Vagina (tissue), 2 donors: ENCODE measurements around the gene ZBTB22. TPM values are rescaled to one million over a fixed set of nuclear protein-coding genes. Genes with fewer than 3 reads are reported as not detected.

Experiments used
- DNase-seq, 2 donors: peaks; one replicate each; pipeline ENCODE4 v3.0.0-alpha.2; 2017; ENCODE audit errors: extremely low spot score in 2 of 2
- H3K27ac ChIP-seq: fragments of 200-600 bp; sonication (generic); one replicate; pipeline ENCODE4 v1.5.1; 2019
- H3K27me3 ChIP-seq: fragments of 200-600 bp; sonication (generic); one replicate; pipeline ENCODE4 v1.5.1; 2019
- H3K36me3 ChIP-seq, 2 donors: fragments of 200-600 bp; sonication (generic); one replicate each; pipeline ENCODE4 v1.5.1; 2017 to 2019
- H3K4me1 ChIP-seq: fragments of 200-600 bp; sonication (generic); one replicate; pipeline ENCODE4 v1.5.1; 2019
- H3K4me3 ChIP-seq, 2 donors: fragments of 200-600 bp; sonication (generic); 1 replicate in 1 of 2; 2 replicates in 1 of 2; pipeline ENCODE4 v1.5.1; 2016 to 2019
- H3K9me3 ChIP-seq: fragments of 200-600 bp; sonication (generic); one replicate; pipeline ENCODE4 v1.5.1; 2019
- POLR2A ChIP-seq, 2 donors: fragments of 450-650 bp; IDR thresholded peaks; one replicate each; pipeline ENCODE4 v1.6.1; 2017; ENCODE audit warnings: antibody characterized with exemption in 2 of 2, mild to moderate bottlenecking in 2 of 2, moderate library complexity in 2 of 2
- POLR2AphosphoS5 ChIP-seq, 2 donors: sonication (generic); formaldehyde crosslinking; IDR thresholded peaks; one replicate each; pipeline ENCODE4 v1.9.0; 2017; ENCODE audit warnings: antibody characterized with exemption in 2 of 2, mild to moderate bottlenecking in 2 of 2, low read depth in 1 of 2; ENCODE audit not compliant: insufficient read depth in 1 of 2
- intact Hi-C: fragments of 100-400 bp; cut with DNase I; formaldehyde crosslinking; loops from one replicate; pipeline ENCODE4 v1.15.1; 2023
- total RNA-seq: library from RNA; depleted of rRNA; stranded (reverse); fragments of >200 nt; gene quantifications from one replicate; pipeline ENCODE4 v1.2.3, GENCODE V29; 2016
- TF ChIP-seq, protein P1 (sequence below), 3 experiments: fragments of 450-650 bp in 2 of 3; fragments of 200-600 bp in 1 of 3; sonication (generic) in 1 of 3; IDR thresholded peaks; one replicate each; pipeline ENCODE4 v1.5.1; 2017 to 2019; ENCODE audit warnings: antibody characterized with exemption in 3 of 3, mild to moderate bottlenecking in 2 of 3, moderate library complexity in 2 of 3

The ZBTB22 gene
- total RNA-seq, 1 donor from 2014 or later: 18.4 TPM

GRCh38 chr6:33290459-33290858, 27.1 kb downstream of the ZBTB22 start:
- Histone ChIP-seq H3K4me1 (peaks cover 28% of the 10 kb centered on the region), H3K27ac (no peak overlapping the region), H3K9me3 (no peaks in the 10 kb centered on the region), H3K4me3 (peak overlapping the region; percentile 63 to 81), H3K27me3 (no peaks in the 10 kb centered on the region), H3K36me3 (peaks cover 0 to 31% of the 10 kb centered on the region in 2 donors)
- intact Hi-C loops: no loop called here
- no peak for DNase-seq
- TF ChIP-seq POLR2AphosphoS5 (IDR thresholded peaks at IDR 0.05; ENCODE audit: insufficient read depth in 1 of 2, low read depth in 1 of 2) (no peak), POLR2A (IDR thresholded peaks at IDR 0.05) (no peak)
- TF ChIP-seq, protein P1, sequence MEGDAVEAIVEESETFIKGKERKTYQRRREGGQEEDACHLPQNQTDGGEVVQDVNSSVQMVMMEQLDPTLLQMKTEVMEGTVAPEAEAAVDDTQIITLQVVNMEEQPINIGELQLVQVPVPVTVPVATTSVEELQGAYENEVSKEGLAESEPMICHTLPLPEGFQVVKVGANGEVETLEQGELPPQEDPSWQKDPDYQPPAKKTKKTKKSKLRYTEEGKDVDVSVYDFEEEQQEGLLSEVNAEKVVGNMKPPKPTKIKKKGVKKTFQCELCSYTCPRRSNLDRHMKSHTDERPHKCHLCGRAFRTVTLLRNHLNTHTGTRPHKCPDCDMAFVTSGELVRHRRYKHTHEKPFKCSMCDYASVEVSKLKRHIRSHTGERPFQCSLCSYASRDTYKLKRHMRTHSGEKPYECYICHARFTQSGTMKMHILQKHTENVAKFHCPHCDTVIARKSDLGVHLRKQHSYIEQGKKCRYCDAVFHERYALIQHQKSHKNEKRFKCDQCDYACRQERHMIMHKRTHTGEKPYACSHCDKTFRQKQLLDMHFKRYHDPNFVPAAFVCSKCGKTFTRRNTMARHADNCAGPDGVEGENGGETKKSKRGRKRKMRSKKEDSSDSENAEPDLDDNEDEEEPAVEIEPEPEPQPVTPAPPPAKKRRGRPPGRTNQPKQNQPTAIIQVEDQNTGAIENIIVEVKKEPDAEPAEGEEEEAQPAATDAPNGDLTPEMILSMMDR (IDR thresholded peaks at IDR 0.05): no peak

- Histone ChIP-seq H3K9me3 (no peaks in the 10 kb centered on the region), H3K36me3 (peaks cover 0 to 28% of the 10 kb centered on the region in 2 donors), H3K27me3 (no peaks in the 10 kb centered on the region), H3K27ac (peak overlapping the region; percentile 81), H3K4me1 (peaks cover 28% of the 10 kb centered on the region), H3K4me3 (peak overlapping the region; percentile 63 to 81)
- TF ChIP-seq, protein P1 (IDR thresholded peaks at IDR 0.05): no peak
- peak in 1 of 2 donors; percentile 4 for TF ChIP-seq POLR2AphosphoS5 (IDR thresholded peaks at IDR 0.05; ENCODE audit: insufficient read depth in 1 of 2, low read depth in 1 of 2)
- no peak for DNase-seq
- intact Hi-C loops: no loop called here
Observed at GRCh38 chr6:33289784-33290315, 27.7 kb downstream of the ZBTB22 start.

DNA sequence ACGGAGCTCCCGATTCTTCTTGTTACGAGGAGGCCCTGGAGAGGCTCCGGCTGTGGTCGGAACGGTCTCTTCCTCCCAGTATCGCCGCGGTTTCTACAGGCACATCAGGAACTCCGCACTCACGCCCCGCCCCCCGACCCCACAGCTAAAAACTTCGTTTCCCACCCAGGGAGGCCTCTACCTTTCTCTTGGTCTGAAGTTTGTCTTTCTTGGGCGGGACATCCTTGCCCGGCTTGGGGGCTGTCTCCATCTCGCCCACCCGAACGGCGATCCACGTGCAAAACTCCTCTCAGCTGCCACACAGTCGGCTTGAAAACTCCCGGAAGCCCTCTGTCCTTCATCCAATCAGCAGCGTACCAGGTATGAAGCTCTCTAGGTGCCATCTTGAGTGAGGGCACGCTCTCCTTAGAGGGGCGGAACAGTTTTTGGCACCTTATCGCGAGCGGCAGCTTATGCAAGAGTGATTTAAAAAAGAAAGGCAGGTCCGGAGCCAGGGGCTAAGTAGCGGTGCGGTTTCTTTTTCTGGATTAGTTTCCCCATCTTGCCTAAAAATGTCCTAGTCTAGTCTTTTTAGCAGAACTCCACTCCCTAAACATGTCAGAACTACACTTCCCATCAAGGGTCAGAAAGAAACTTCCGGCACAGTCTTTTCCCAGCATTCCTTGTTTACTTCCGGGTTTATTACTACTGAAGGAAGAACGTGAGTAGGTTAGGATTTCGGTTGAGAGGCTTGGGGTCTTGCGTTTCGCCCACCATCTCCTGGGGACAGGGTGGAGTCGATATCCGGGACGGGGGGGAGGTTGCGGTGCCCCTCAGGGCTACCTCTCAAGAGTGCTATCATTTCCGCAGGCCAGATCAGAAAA, 28.4 kb downstream of the ZBTB22 start, which contains the start of the genes PFDN6 and WDR46:
PFDN6 (plus strand) TSS at position 681 of the 863 bp plus-strand sequence. CDS start 256 bp downstream, outside the sequence.
WDR46 (minus strand) TSS at position 319 of the 863 bp plus-strand sequence; CDS start at position 250, 69 bp downstream.
- H3K36me3 ChIP-seq: peaks cover 0 to 34% of the 10 kb centered on the region in 2 donors
- intact Hi-C loops: no loop called here

GRCh38 chr6:33288141-33288920, 29.2 kb downstream of the ZBTB22 start:
- DNase-seq: no peak
- no peaks in the 10 kb centered on the region for H3K9me3 ChIP-seq
- peak overlapping the region; percentile 63 to 81 for H3K4me3 ChIP-seq
- intact Hi-C loops: no loop called here
- H3K27me3 ChIP-seq: no peaks in the 10 kb centered on the region
- peaks cover 28% of the 10 kb centered on the region for H3K4me1 ChIP-seq
- H3K36me3 ChIP-seq: peaks cover 0 to 41% of the 10 kb centered on the region in 2 donors
- H3K27ac ChIP-seq: peak overlapping the region; percentile 81
- TF ChIP-seq POLR2A (IDR thresholded peaks at IDR 0.05) (no peak), POLR2AphosphoS5 (IDR thresholded peaks at IDR 0.05; ENCODE audit: insufficient read depth in 1 of 2, low read depth in 1 of 2) (no peak)
- TF ChIP-seq, protein P1 (IDR thresholded peaks at IDR 0.05): no peak

More for the DNA sequence above, 28.4 kb downstream of the ZBTB22 start, which contains the start of the genes PFDN6 and WDR46:
- DNase-seq: no peak
- no peak for TF ChIP-seq POLR2A (IDR thresholded peaks at IDR 0.05)
- TF ChIP-seq, protein P1 (IDR thresholded peaks at IDR 0.05): no peak
- peak; percentile 74 to 100 for TF ChIP-seq POLR2AphosphoS5 (IDR thresholded peaks at IDR 0.05; ENCODE audit: insufficient read depth in 1 of 2, low read depth in 1 of 2)
- Histone ChIP-seq H3K9me3 (no peaks in the 10 kb centered on the region), H3K4me3 (peak within 1 kb of the TSS; percentile 63 to 81), H3K4me1 (peaks cover 28% of the 10 kb centered on the region), H3K27ac (peak within 1 kb of the TSS; percentile 81), H3K27me3 (no peaks in the 10 kb centered on the region)
